Immature natural killer cell (primary cell): ENCODE results near the gene ZNF316. TPM values are rescaled to one million over a fixed set of nuclear protein-coding genes. Genes with fewer than 3 reads are reported as not detected.

Experiments used
- DNase-seq, 3 donors: peaks; one replicate each; pipeline ENCODE4 v3.0.0; 2022; ENCODE audit warnings: mixed read lengths in 1 of 3
- H3K27ac Mint-ChIP-seq, 6 donors: one replicate each; pipeline ENCODE4 v1.8.0; 2020; ENCODE audit warnings: mixed read lengths in 6 of 6, mild to moderate bottlenecking in 5 of 6, inconsistent platforms in 4 of 6, moderate library complexity in 3 of 6
- H3K27me3 Mint-ChIP-seq, 3 donors: one replicate each; pipeline ENCODE4 v1.8.0; 2020 to 2021; ENCODE audit warnings: low read depth in 3 of 3, mild to moderate bottlenecking in 3 of 3, mixed read lengths in 3 of 3, moderate library complexity in 3 of 3, inconsistent platforms in 1 of 3
- H3K36me3 Mint-ChIP-seq, 3 donors: one replicate each; pipeline ENCODE4 v1.8.0; 2020; ENCODE audit warnings: mixed read lengths in 3 of 3, inconsistent platforms in 2 of 3, mild to moderate bottlenecking in 2 of 3
- H3K4me1 Mint-ChIP-seq, 2 donors: one replicate each; pipeline ENCODE4 v1.8.0; 2020; ENCODE audit warnings: inconsistent platforms in 2 of 2, mild to moderate bottlenecking in 2 of 2, mixed read lengths in 2 of 2, moderate library complexity in 1 of 2
- H3K4me3 Mint-ChIP-seq, 5 donors: one replicate each; pipeline ENCODE4 v1.8.0; 2020; ENCODE audit warnings: mild to moderate bottlenecking in 5 of 5, mixed read lengths in 5 of 5, inconsistent platforms in 3 of 5, moderate library complexity in 3 of 5
- H3K9me3 Mint-ChIP-seq, 6 donors: one replicate each; pipeline ENCODE4 v1.8.0; 2020; ENCODE audit warnings: mild to moderate bottlenecking in 6 of 6, mixed read lengths in 6 of 6, inconsistent platforms in 4 of 6, moderate library complexity in 3 of 6
- polyA plus RNA-seq, 3 donors: library from polyadenylated mRNA; unstranded; fragments of 300-500 nt; fragmentation: Illumina TruSeq; gene quantifications; one replicate each; pipeline ENCODE4 v1.2.3, GENCODE V29; 2021

ZNF316 gene
- polyA plus RNA-seq, 3 donors from 2014 or later = 0.97 to 3.5 (median 1.7) TPM

GRCh38 chr7:6644728-6645127 lies 7.6 kb downstream of the ZNF316 start:
- Mint-ChIP-seq H3K27me3 (no peaks in the 10 kb centered on the region), H3K36me3 (peaks cover 0 to 6% (median 0%) of the 10 kb centered on the region in 3 donors), H3K9me3 (no peaks in the 10 kb centered on the region), H3K4me3 (no peak overlapping the region), H3K4me1 (peaks cover 7 to 10% of the 10 kb centered on the region in 2 donors), H3K27ac (no peak overlapping the region)
- DNase-seq = no peak

GRCh38 chr7:6646465-6646864 lies 9.3 kb downstream of the ZNF316 start:
- Mint-ChIP-seq H3K9me3 (peaks cover 0 to 3% (median 0%) of the 10 kb centered on the region in 6 donors), H3K4me1 (peaks cover 0 to 2% of the 10 kb centered on the region in 2 donors), H3K4me3 (no peak overlapping the region), H3K27ac (no peak overlapping the region), H3K27me3 (peaks cover 0 to 1% (median 0%) of the 10 kb centered on the region in 3 donors), H3K36me3 (peaks cover 0 to 22% (median 7%) of the 10 kb centered on the region in 3 donors)
- DNase-seq = no peak

GRCh38 chr7:6647080-6647479 lies 10.0 kb downstream of the ZNF316 start:
- H3K4me1 Mint-ChIP-seq = no peaks in the 10 kb centered on the region
- H3K36me3 Mint-ChIP-seq = peaks cover 0 to 21% (median 10%) of the 10 kb centered on the region in 3 donors
- peaks cover 0 to 1% (median 0%) of the 10 kb centered on the region in 3 donors for H3K27me3 Mint-ChIP-seq
- H3K4me3 Mint-ChIP-seq = no peak overlapping the region
- no peak for DNase-seq
- H3K9me3 Mint-ChIP-seq = peaks cover 0 to 3% (median 0%) of the 10 kb centered on the region in 6 donors
- no peak overlapping the region for H3K27ac Mint-ChIP-seq

- no peak for DNase-seq
- Mint-ChIP-seq H3K27me3 (peaks cover 0 to 1% (median 0%) of the 10 kb centered on the region in 3 donors), H3K27ac (no peak overlapping the region), H3K9me3 (peaks cover 0 to 3% (median 0%) of the 10 kb centered on the region in 6 donors), H3K36me3 (peaks cover 0 to 21% (median 10%) of the 10 kb centered on the region in 3 donors), H3K4me1 (no peaks in the 10 kb centered on the region), H3K4me3 (no peak overlapping the region)
Measured at GRCh38 chr7:6647541-6647940, 10.4 kb downstream of the ZNF316 start.

GRCh38 chr7:6648066-6648814 lies 11.1 kb downstream of the ZNF316 start:
- DNase-seq = no peak
- peaks cover 0 to 1% (median 0%) of the 10 kb centered on the region in 3 donors for H3K27me3 Mint-ChIP-seq
- H3K27ac Mint-ChIP-seq = no peak overlapping the region
- peaks cover 0 to 3% (median 0%) of the 10 kb centered on the region in 6 donors for H3K9me3 Mint-ChIP-seq
- no peaks in the 10 kb centered on the region for H3K4me1 Mint-ChIP-seq
- no peak overlapping the region for H3K4me3 Mint-ChIP-seq
- H3K36me3 Mint-ChIP-seq = peaks cover 0 to 21% (median 10%) of the 10 kb centered on the region in 3 donors

GRCh38 chr7:6648815-6649104 lies 11.6 kb downstream of the ZNF316 start:
- Mint-ChIP-seq H3K36me3 (peaks cover 0 to 21% (median 10%) of the 10 kb centered on the region in 3 donors), H3K27me3 (peaks cover 0 to 1% (median 0%) of the 10 kb centered on the region in 3 donors), H3K27ac (no peak overlapping the region), H3K9me3 (peaks cover 0 to 3% (median 0%) of the 10 kb centered on the region in 6 donors), H3K4me3 (no peak overlapping the region), H3K4me1 (no peaks in the 10 kb centered on the region)
- no peak for DNase-seq

- Mint-ChIP-seq H3K9me3 (peaks cover 0 to 3% (median 0%) of the 10 kb centered on the region in 6 donors), H3K27ac (no peak overlapping the region), H3K27me3 (peaks cover 0 to 1% (median 0%) of the 10 kb centered on the region in 3 donors), H3K36me3 (peaks cover 0 to 21% (median 10%) of the 10 kb centered on the region in 3 donors), H3K4me1 (no peaks in the 10 kb centered on the region), H3K4me3 (no peak overlapping the region)
- no peak for DNase-seq
Measured at GRCh38 chr7:6649241-6649961, 12.3 kb downstream of the ZNF316 start.

GRCh38 chr7:6650086-6650485 lies 13.0 kb downstream of the ZNF316 start:
- Mint-ChIP-seq H3K36me3 (peaks cover 4 to 24% (median 13%) of the 10 kb centered on the region in 3 donors), H3K4me1 (no peaks in the 10 kb centered on the region)

GRCh38 chr7:6650521-6651011 lies 13.4 kb downstream of the ZNF316 start:
- Mint-ChIP-seq H3K36me3 (peaks cover 7 to 29% (median 18%) of the 10 kb centered on the region in 3 donors), H3K4me1 (no peaks in the 10 kb centered on the region), H3K9me3 (peaks cover 0 to 3% (median 0%) of the 10 kb centered on the region in 6 donors), H3K27ac (peak overlapping the region in 2 of 6 donors; percentile 48 to 61), H3K4me3 (no peak overlapping the region), H3K27me3 (peaks cover 1 to 4% (median 2%) of the 10 kb centered on the region in 3 donors)
- no peak for DNase-seq

More at GRCh38 chr7:6650086-6650485, 13.0 kb downstream of the ZNF316 start:
- H3K27ac Mint-ChIP-seq = no peak overlapping the region
- H3K9me3 Mint-ChIP-seq = peaks cover 0 to 3% (median 0%) of the 10 kb centered on the region in 6 donors
- peaks cover 1 to 2% (median 2%) of the 10 kb centered on the region in 3 donors for H3K27me3 Mint-ChIP-seq
- H3K4me3 Mint-ChIP-seq = no peak overlapping the region
- DNase-seq = no peak

- peaks cover 2 to 4% (median 4%) of the 10 kb centered on the region in 3 donors for H3K27me3 Mint-ChIP-seq
- no peak for DNase-seq
- H3K4me1 Mint-ChIP-seq = no peaks in the 10 kb centered on the region
- H3K4me3 Mint-ChIP-seq = no peak overlapping the region
- no peak overlapping the region for H3K27ac Mint-ChIP-seq
- peaks cover 0 to 3% (median 0%) of the 10 kb centered on the region in 6 donors for H3K9me3 Mint-ChIP-seq
- peaks cover 8 to 28% (median 19%) of the 10 kb centered on the region in 3 donors for H3K36me3 Mint-ChIP-seq
Measured at GRCh38 chr7:6651851-6652445, 14.8 kb downstream of the ZNF316 start.

- Mint-ChIP-seq H3K4me3 (no peak overlapping the region), H3K27ac (no peak overlapping the region), H3K9me3 (peaks cover 0 to 3% (median 0%) of the 10 kb centered on the region in 6 donors), H3K27me3 (peaks cover 2 to 5% (median 4%) of the 10 kb centered on the region in 3 donors), H3K36me3 (peaks cover 8 to 27% (median 19%) of the 10 kb centered on the region in 3 donors), H3K4me1 (no peaks in the 10 kb centered on the region)
- DNase-seq = no peak
Measured at GRCh38 chr7:6652446-6653011, 15.4 kb downstream of the ZNF316 start.

- no peak for DNase-seq
- H3K36me3 Mint-ChIP-seq = peaks cover 8 to 27% (median 19%) of the 10 kb centered on the region in 3 donors
- H3K9me3 Mint-ChIP-seq = peaks cover 0 to 3% (median 0%) of the 10 kb centered on the region in 6 donors
- peaks cover 0 to 3% of the 10 kb centered on the region in 2 donors for H3K4me1 Mint-ChIP-seq
- peaks cover 2 to 5% (median 4%) of the 10 kb centered on the region in 3 donors for H3K27me3 Mint-ChIP-seq
- no peak overlapping the region for H3K27ac Mint-ChIP-seq
- no peak overlapping the region for H3K4me3 Mint-ChIP-seq
Measured at GRCh38 chr7:6653071-6654003, 16.2 kb downstream of the ZNF316 start.
